ENCODE measurements around the gene CFAP73. TPM values are rescaled to one million over a fixed set of nuclear protein-coding genes. Genes with fewer than 3 reads are reported as not detected.

The CFAP73 gene
- total RNA-seq (0.42 TPM), polyA plus RNA-seq (not detected)

DNA sequence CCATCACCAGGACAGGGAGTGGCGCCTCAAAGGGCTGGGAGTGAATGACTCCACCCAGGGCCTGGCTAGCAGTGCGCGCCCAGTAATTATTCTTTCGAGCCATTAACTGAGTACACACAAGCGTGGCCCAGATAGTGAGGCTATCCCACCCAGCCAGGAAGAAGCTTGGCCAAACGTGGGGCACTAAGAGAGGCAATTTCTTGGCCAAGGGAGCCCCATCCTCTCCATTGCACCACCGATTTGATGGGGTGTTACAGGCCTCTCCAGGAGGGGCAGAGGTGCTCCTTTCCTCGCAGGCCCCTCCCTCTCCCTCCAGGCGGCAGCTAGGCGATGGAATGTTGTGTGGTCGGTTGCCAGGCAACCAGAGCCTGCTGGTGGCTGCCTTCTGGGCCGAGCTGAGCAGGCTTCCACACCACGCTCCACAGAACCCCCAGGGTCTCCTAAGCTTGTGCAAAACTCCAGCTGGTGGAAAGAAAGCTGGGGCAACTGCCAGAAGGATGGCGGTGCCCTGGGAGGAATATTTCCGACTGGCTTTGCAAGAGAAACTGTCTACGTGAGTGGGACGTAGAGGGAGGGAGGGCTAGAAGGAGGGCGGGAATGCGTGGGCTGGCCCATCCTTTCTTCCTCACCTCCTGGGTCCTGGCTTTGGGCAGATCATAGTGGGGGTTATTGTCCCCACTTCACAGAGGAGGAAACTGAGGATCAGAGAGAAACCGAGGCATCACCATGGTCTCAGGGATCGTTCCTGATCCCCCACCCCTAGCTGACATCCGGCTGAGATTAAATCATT is at the start of gene CFAP73:
CFAP73 (plus strand) TSS at position 364 of the 790 bp plus-strand sequence; CDS start at position 498, 134 bp downstream.
- no peak for DNase-seq
- H3K27ac Mint-ChIP-seq = no peak within 1 kb of the TSS
- no peaks in the 10 kb centered on the region for H3K36me3 Mint-ChIP-seq
- Histone ChIP-seq H3K4me3 (ENCODE audit: low read depth, low read length) (no peak within 1 kb of the TSS), H3K9me3 (ENCODE audit: control insufficient read depth in 2 of 2, low read length in 2 of 2) (no peaks in the 10 kb centered on the region), H3K4me1 (ENCODE audit: control insufficient read depth, insufficient read depth, low read length, poor library complexity, severe bottlenecking) (peaks cover 22% of the 10 kb centered on the region), H3K27me3 (ENCODE audit: control insufficient read depth, insufficient read depth, low read length) (no peaks in the 10 kb centered on the region), H3K36me3 (ENCODE audit: control insufficient read depth, insufficient read depth, low read length) (no peaks in the 10 kb centered on the region), H3K27ac (ENCODE audit: insufficient read depth, low read length, poor library complexity, severe bottlenecking) (no peak within 1 kb of the TSS)
- H3K4me1 Mint-ChIP-seq = peaks cover 0 to 21% (median 11%) of the 10 kb centered on the region in 4 donors
- no peak for ATAC-seq (ENCODE audit: low read depth in 2 of 2)
- peaks cover 0 to 6% (median 0%) of the 10 kb centered on the region in 7 donors for H3K9me3 Mint-ChIP-seq
- H3K4me3 Mint-ChIP-seq = peak within 1 kb of the TSS in 1 of 4 donors; percentile 70
- H3K27me3 Mint-ChIP-seq = peaks cover 20% of the 10 kb centered on the region

DNA sequence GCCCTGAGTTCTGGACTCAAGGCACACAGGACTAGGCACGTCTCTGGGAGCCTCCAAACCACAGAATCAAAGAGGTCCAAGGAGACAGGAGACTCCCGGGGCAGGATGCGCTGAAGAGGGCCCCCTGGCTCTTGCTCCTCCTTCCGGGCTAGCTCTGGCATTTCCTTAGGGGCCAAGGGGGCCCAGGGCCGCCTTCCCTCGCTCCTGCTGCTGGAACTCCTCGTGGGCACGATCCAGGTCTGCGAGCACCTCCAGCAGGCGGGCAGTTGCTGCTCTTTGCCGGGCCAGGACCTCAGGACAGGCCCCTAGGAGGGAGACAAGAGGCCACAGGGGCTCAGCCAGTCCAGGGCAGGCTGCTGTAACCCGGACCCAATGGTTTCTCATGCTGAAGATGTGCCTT is 49.8 kb upstream of the CFAP73 start:
- Histone ChIP-seq H3K36me3 (ENCODE audit: control insufficient read depth, insufficient read depth, low read length) (no peaks in the 10 kb centered on the region), H3K9me3 (ENCODE audit: control insufficient read depth in 2 of 2, low read length in 2 of 2) (no peaks in the 10 kb centered on the region), H3K4me3 (ENCODE audit: low read depth, low read length) (no peak overlapping the region), H3K27ac (ENCODE audit: insufficient read depth, low read length, poor library complexity, severe bottlenecking) (no peak overlapping the region), H3K4me1 (ENCODE audit: control insufficient read depth, insufficient read depth, low read length, poor library complexity, severe bottlenecking) (peaks cover 7% of the 10 kb centered on the region), H3K27me3 (ENCODE audit: control insufficient read depth, insufficient read depth, low read length) (no peaks in the 10 kb centered on the region)
- Mint-ChIP-seq H3K27ac (peak overlapping the region in 1 of 3 donors; percentile 46), H3K27me3 (no peaks in the 10 kb centered on the region), H3K36me3 (no peaks in the 10 kb centered on the region), H3K4me1 (peaks cover 0 to 37% (median 5%) of the 10 kb centered on the region in 4 donors), H3K9me3 (peaks cover 0 to 1% (median 0%) of the 10 kb centered on the region in 7 donors), H3K4me3 (no peak overlapping the region)
- ATAC-seq (ENCODE audit: low read depth in 2 of 2) (no peak), DNase-seq (no peak)

DNA sequence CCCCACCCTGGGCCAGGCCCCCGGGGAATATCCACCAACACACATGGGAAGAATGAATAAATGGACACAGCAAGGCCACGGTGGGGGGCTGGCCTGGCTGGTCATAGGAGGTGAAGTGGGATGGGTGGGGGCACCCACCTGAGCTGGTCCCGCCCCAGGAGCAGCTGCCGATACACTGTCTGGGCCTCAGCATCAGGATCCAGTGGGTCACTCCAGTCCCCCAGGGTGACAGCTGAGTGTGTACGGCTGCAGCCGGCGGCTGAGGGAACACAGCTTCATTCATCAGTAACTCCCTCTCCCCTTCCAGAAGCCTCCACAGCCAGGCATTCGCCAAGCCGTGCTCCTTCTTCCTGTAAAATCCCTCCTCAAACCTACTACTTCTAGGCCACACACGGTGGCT is 47.8 kb upstream of the CFAP73 start:
- H3K36me3 ChIP-seq (ENCODE audit: control insufficient read depth, insufficient read depth, low read length) = no peaks in the 10 kb centered on the region
- Mint-ChIP-seq H3K27me3 (no peaks in the 10 kb centered on the region), H3K4me3 (no peak overlapping the region), H3K9me3 (peaks cover 0 to 1% (median 0%) of the 10 kb centered on the region in 7 donors), H3K36me3 (no peaks in the 10 kb centered on the region), H3K27ac (peak overlapping the region in 2 of 3 donors; percentile 7 to 26), H3K4me1 (peaks cover 0 to 36% (median 5%) of the 10 kb centered on the region in 4 donors)
- no peak for DNase-seq
- no peak overlapping the region for H3K4me3 ChIP-seq (ENCODE audit: low read depth, low read length)
- H3K4me1 ChIP-seq (ENCODE audit: control insufficient read depth, insufficient read depth, low read length, poor library complexity, severe bottlenecking) = peaks cover 7% of the 10 kb centered on the region
- no peaks in the 10 kb centered on the region for H3K27me3 ChIP-seq (ENCODE audit: control insufficient read depth, insufficient read depth, low read length)
- H3K9me3 ChIP-seq (ENCODE audit: control insufficient read depth in 2 of 2, low read length in 2 of 2) = no peaks in the 10 kb centered on the region
- ATAC-seq (ENCODE audit: low read depth in 2 of 2) = no peak
- H3K27ac ChIP-seq (ENCODE audit: insufficient read depth, low read length, poor library complexity, severe bottlenecking) = no peak overlapping the region

DNA sequence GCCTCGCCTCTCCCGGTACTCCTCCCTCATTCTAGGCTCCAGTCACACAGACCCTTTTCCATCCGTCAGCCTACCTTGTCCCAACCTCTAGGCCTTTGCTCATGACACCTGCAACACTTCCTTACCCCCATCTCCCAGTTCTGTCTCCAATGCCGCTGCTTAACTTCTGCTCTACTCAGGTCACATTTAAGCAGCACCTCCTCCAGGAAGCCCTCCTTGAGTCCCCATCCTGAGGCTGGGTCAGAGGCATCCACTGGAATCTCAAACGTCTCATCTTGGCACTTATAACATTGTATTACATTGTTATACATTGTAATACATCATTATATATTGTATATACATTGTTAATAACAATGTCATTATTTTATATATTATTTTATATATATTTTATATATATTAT is 46.7 kb upstream of the CFAP73 start:
- Mint-ChIP-seq H3K4me3 (no peak overlapping the region), H3K4me1 (peaks cover 0 to 33% (median 5%) of the 10 kb centered on the region in 4 donors)

DNA sequence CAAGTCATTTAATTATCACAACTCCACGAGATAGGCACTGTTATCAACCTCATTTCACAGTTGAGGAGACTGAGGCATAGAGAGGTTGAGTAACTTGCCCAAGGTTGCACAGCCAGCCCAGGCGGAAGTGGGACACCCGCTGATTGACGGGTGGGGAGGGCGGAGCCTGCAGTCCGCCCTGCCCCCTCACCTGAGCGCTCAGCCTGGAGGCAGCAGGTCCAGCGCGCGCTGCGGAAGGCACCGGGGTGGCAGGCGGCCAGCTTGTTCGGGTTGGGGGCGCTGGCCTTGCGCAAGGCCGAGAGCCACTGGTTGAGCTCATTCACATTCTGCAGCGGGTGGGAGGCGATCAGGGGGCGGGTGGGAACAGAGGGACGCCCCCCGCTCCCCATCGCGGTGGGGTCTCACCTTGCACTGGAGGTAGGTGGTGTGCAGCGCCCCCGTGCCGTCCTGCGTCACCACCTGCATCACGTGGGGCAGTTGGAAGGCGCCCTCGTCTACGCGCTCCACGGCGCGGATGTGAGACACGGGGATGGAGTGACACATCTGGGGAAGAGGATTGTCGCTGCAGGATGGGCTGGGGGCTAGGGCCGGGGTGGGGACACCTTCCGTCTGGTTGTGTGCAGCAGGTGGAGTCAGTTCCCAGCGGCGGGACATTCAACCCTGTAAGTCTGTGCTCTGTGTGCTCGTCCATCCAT is 45.6 kb upstream of the CFAP73 start:
- peak overlapping the region; percentile 21 for H3K27ac ChIP-seq (ENCODE audit: insufficient read depth, low read length, poor library complexity, severe bottlenecking)
- peak overlapping the region; percentile 68 to 92 (median 76) for H3K27ac Mint-ChIP-seq
- peaks cover 4% of the 10 kb centered on the region for H3K4me1 ChIP-seq (ENCODE audit: control insufficient read depth, insufficient read depth, low read length, poor library complexity, severe bottlenecking)
- ATAC-seq (ENCODE audit: low read depth in 2 of 2) (peak; percentile 89 to 93), DNase-seq (peak; percentile 35 to 83 (median 73))
- H3K4me1 Mint-ChIP-seq = peaks cover 0 to 23% (median 0%) of the 10 kb centered on the region in 4 donors
- no peaks in the 10 kb centered on the region for H3K36me3 Mint-ChIP-seq
- H3K9me3 ChIP-seq (ENCODE audit: control insufficient read depth in 2 of 2, low read length in 2 of 2) = no peaks in the 10 kb centered on the region
- H3K4me3 Mint-ChIP-seq = peak overlapping the region; percentile 64 to 87 (median 82)
- H3K27me3 ChIP-seq (ENCODE audit: control insufficient read depth, insufficient read depth, low read length) = no peaks in the 10 kb centered on the region
- H3K9me3 Mint-ChIP-seq = no peaks in the 10 kb centered on the region
- no peaks in the 10 kb centered on the region for H3K27me3 Mint-ChIP-seq
- H3K36me3 ChIP-seq (ENCODE audit: control insufficient read depth, insufficient read depth, low read length) = no peaks in the 10 kb centered on the region
- H3K4me3 ChIP-seq (ENCODE audit: low read depth, low read length) = peak overlapping the region; percentile 24

More for the DNA sequence above, 46.7 kb upstream of the CFAP73 start:
- ATAC-seq (ENCODE audit: low read depth in 2 of 2) = no peak
- Histone ChIP-seq H3K4me1 (ENCODE audit: control insufficient read depth, insufficient read depth, low read length, poor library complexity, severe bottlenecking) (peaks cover 7% of the 10 kb centered on the region), H3K27me3 (ENCODE audit: control insufficient read depth, insufficient read depth, low read length) (no peaks in the 10 kb centered on the region), H3K36me3 (ENCODE audit: control insufficient read depth, insufficient read depth, low read length) (no peaks in the 10 kb centered on the region), H3K4me3 (ENCODE audit: low read depth, low read length) (no peak overlapping the region), H3K9me3 (ENCODE audit: control insufficient read depth in 2 of 2, low read length in 2 of 2) (no peaks in the 10 kb centered on the region), H3K27ac (ENCODE audit: insufficient read depth, low read length, poor library complexity, severe bottlenecking) (no peak overlapping the region)
- DNase-seq = no peak
- Mint-ChIP-seq H3K36me3 (no peaks in the 10 kb centered on the region), H3K27me3 (no peaks in the 10 kb centered on the region), H3K27ac (peak overlapping the region in 1 of 3 donors; percentile 17), H3K9me3 (no peaks in the 10 kb centered on the region)

DNA sequence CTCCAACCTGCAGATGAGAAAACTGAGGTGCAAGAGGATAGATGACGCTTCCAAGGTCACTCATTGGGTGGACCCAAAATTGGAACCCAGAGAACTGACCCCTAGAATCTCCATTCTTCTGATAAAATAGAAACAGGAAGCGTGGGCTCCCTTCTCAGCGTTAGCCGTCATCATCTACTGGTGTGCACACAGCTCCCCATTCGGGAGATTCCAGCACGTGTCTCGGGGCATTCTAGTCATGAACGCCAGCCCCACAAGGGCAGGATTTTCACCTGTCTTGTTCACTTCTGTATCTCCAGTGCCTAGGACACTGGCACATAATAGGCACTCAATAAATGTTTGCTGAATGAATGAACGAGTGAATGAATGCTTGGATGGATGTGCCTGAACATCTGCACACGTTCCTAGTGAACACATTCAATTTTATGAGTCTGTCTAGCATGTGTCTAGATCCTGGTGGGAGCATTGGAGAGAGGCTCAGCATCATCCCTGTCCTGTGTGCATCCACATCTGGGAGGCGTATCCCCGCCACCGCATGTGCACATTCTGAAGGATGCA is 44.5 kb upstream of the CFAP73 start:
- Histone ChIP-seq H3K27ac (ENCODE audit: insufficient read depth, low read length, poor library complexity, severe bottlenecking) (no peak overlapping the region), H3K27me3 (ENCODE audit: control insufficient read depth, insufficient read depth, low read length) (no peaks in the 10 kb centered on the region), H3K9me3 (ENCODE audit: control insufficient read depth in 2 of 2, low read length in 2 of 2) (no peaks in the 10 kb centered on the region), H3K36me3 (ENCODE audit: control insufficient read depth, insufficient read depth, low read length) (no peaks in the 10 kb centered on the region), H3K4me1 (ENCODE audit: control insufficient read depth, insufficient read depth, low read length, poor library complexity, severe bottlenecking) (peaks cover 4% of the 10 kb centered on the region), H3K4me3 (ENCODE audit: low read depth, low read length) (no peak overlapping the region)
- H3K27ac Mint-ChIP-seq = peak overlapping the region in 2 of 3 donors; percentile 45 to 50
- peaks cover 0 to 20% (median 0%) of the 10 kb centered on the region in 4 donors for H3K4me1 Mint-ChIP-seq
- no peaks in the 10 kb centered on the region for H3K9me3 Mint-ChIP-seq
- no peaks in the 10 kb centered on the region for H3K36me3 Mint-ChIP-seq
- H3K4me3 Mint-ChIP-seq = peak overlapping the region in 2 of 4 donors; percentile 39 to 74
- ATAC-seq (ENCODE audit: low read depth in 2 of 2) (no peak), DNase-seq (no peak)
- no peaks in the 10 kb centered on the region for H3K27me3 Mint-ChIP-seq

DNA sequence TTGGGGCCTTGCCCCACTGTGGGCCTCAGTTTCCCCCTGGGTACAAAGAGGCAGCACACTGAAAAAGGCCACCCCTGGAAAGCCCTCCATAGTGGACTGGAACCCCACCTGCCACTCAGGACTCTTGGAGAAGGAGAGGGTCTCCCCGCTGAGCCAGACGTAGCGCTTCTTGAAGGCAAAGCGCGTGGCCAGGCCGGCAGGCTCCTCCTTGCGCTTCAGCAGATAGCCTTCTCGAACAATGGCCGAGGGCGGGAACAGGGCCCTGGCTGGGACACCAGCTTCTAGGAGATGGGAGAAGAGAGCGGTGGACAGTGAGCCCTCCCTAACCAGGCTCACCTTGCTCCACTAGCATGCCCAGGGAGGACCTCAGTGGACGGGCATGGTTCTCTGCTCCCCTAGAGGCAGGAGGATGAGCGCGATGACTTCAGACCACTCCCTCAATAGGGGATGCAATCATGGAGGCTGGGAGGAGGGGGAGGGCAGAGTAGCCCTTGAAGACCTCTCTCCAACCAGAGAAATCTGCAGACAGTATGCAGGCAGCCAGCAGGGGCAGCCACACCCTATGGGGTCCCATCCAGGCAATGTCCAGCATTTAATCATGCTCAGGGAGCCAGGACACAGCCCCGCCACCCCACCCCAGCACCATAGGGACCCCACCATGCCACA is 43.8 kb upstream of the CFAP73 start:
- Mint-ChIP-seq H3K27ac (peak overlapping the region in 1 of 3 donors; percentile 30), H3K36me3 (no peaks in the 10 kb centered on the region), H3K4me3 (no peak overlapping the region), H3K27me3 (no peaks in the 10 kb centered on the region), H3K4me1 (peaks cover 0 to 22% (median 0%) of the 10 kb centered on the region in 4 donors), H3K9me3 (no peaks in the 10 kb centered on the region)
- H3K36me3 ChIP-seq (ENCODE audit: control insufficient read depth, insufficient read depth, low read length) = no peaks in the 10 kb centered on the region
- H3K4me3 ChIP-seq (ENCODE audit: low read depth, low read length) = no peak overlapping the region
- ATAC-seq (ENCODE audit: low read depth in 2 of 2) = no peak
- no peaks in the 10 kb centered on the region for H3K27me3 ChIP-seq (ENCODE audit: control insufficient read depth, insufficient read depth, low read length)
- H3K9me3 ChIP-seq (ENCODE audit: control insufficient read depth in 2 of 2, low read length in 2 of 2) = no peaks in the 10 kb centered on the region
- DNase-seq = no peak
- H3K4me1 ChIP-seq (ENCODE audit: control insufficient read depth, insufficient read depth, low read length, poor library complexity, severe bottlenecking) = peaks cover 4% of the 10 kb centered on the region
- H3K27ac ChIP-seq (ENCODE audit: insufficient read depth, low read length, poor library complexity, severe bottlenecking) = no peak overlapping the region

All from CD4-positive, CD25-positive, alpha-beta regulatory T cell (primary cell).